HEK293T (cell line): Measurements from ENCODE around the gene MED31.

Experiments
- CTBP1 ChIP-seq: fragments of 450-650 bp; IDR thresholded peaks from 2 replicates; pipeline ENCODE4 v1.6.1; 2016; ENCODE audit warnings: borderline replicate concordance
- FOXK2 ChIP-seq: fragments of 450-650 bp; IDR thresholded peaks from 2 replicates; pipeline ENCODE4 v1.6.1; 2016; ENCODE audit warnings: mild to moderate bottlenecking
- FOXM1 ChIP-seq: fragments of 450-650 bp; IDR thresholded peaks from 2 replicates; pipeline ENCODE4 v1.6.1; 2017; ENCODE audit warnings: mild to moderate bottlenecking, borderline replicate concordance
- NFRKB ChIP-seq: fragments of 450-650 bp; IDR thresholded peaks from 2 replicates; pipeline ENCODE4 v1.6.1; 2016; ENCODE audit warnings: mild to moderate bottlenecking, moderate library complexity
- SUZ12 ChIP-seq: fragments of 450-650 bp; IDR thresholded peaks from 2 replicates; pipeline ENCODE4 v1.6.1; 2016; ENCODE audit warnings: mild to moderate bottlenecking
- TARDBP ChIP-seq: fragments of 450-650 bp; IDR thresholded peaks from 2 replicates; pipeline ENCODE4 v1.6.1; 2016

DNA sequence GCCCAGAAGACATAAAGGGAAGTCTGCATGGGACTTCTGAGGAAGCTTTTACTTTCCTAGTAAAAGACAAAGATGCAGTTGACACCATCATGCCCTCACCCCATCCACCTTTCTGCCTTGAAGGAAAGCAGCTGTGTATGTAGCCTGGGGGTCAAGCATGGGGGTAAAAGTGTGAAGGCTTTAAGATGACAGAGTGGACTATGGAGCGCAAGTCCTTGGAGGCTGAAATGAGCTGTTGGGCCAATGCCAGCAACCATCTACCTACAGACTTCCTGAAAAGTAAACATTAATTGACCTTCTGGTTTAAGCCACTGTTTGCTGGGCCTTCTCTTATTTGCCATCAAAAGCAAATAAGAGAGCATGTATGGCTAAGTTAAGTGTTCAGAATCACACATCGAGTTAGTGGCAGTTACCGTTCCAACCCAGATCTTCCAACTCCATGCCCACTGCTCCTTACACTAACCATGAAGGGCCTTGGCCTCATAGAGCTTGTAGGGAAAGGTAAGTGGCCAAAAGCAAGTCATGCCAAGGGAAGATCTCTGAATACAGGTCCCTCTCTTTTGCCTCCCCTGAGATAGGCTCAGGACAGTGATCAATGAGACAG, 31.8 kb upstream of the MED31 start:
- no peak for TF ChIP-seq FOXM1
- no peak for TF ChIP-seq SUZ12
- TF ChIP-seq NFRKB: no peak
- no peak for TF ChIP-seq TARDBP
- TF ChIP-seq FOXK2: no peak
- no peak for TF ChIP-seq CTBP1
